ENCODE data around the gene PKNOX2.

GRCh38 chr11:125293596-125293995 is 129.0 kb downstream of the PKNOX2 start:
- TF ChIP-seq BHLHE40 (IDR thresholded peaks at IDR 0.05; ENCODE audit: low read depth, low read length) (no peak), POLR2A (IDR thresholded peaks at IDR 0.05; ENCODE audit: low read length) (no peak), RCOR1 (IDR thresholded peaks at IDR 0.05; ENCODE audit: low read depth, low read length) (no peak)
- TF ChIP-seq, protein P1, sequence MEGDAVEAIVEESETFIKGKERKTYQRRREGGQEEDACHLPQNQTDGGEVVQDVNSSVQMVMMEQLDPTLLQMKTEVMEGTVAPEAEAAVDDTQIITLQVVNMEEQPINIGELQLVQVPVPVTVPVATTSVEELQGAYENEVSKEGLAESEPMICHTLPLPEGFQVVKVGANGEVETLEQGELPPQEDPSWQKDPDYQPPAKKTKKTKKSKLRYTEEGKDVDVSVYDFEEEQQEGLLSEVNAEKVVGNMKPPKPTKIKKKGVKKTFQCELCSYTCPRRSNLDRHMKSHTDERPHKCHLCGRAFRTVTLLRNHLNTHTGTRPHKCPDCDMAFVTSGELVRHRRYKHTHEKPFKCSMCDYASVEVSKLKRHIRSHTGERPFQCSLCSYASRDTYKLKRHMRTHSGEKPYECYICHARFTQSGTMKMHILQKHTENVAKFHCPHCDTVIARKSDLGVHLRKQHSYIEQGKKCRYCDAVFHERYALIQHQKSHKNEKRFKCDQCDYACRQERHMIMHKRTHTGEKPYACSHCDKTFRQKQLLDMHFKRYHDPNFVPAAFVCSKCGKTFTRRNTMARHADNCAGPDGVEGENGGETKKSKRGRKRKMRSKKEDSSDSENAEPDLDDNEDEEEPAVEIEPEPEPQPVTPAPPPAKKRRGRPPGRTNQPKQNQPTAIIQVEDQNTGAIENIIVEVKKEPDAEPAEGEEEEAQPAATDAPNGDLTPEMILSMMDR (IDR thresholded peaks at IDR 0.05) = no peak

Measured in A549 (cell line).